WTC11 (cell line): ENCODE results near the gene ROMO1. TPM values are rescaled to one million over a fixed set of nuclear protein-coding genes. Genes with fewer than 3 reads are reported as not detected.

Source experiments
- ATAC-seq: fragments of 200-7000 bp; cut with Tn5 transposase; 2 replicates; pipeline ENCODE4 v1.10.0; 2021; ENCODE audit warnings: mild to moderate bottlenecking, moderate library complexity
- CTCF ChIA-PET: fragments of 300-600 bp; sonication (Branson Sonifier 250); formaldehyde crosslinking; loops from one replicate; lab custom pipeline; 2021; ENCODE audit warnings: antibody characterized with exemption; lab: Charles Lee
- POLR2A ChIA-PET: fragments of 350-600 bp; sonication (Branson Sonifier 250); formaldehyde crosslinking; loops from one replicate; lab custom pipeline; 2021; ENCODE audit warnings: antibody characterized with exemption; lab: Charles Lee
- DNase-seq: peaks from one replicate; pipeline ENCODE4 v3.0.0; 2021; ENCODE audit warnings: low spot score
- H3K27ac Mint-ChIP-seq: 2 replicates; pipeline ENCODE4 v1.8.0; 2021; ENCODE audit warnings: mixed read lengths
- H3K27me3 Mint-ChIP-seq: 2 replicates; pipeline ENCODE4 v1.8.0; 2021; ENCODE audit warnings: low read depth, mild to moderate bottlenecking, moderate library complexity, mixed read lengths
- H3K36me3 Mint-ChIP-seq: 2 replicates; pipeline ENCODE4 v1.8.0; 2021; ENCODE audit warnings: mixed read lengths
- H3K4me1 Mint-ChIP-seq: 2 replicates; pipeline ENCODE4 v1.8.0; 2022; ENCODE audit warnings: mixed read lengths
- H3K4me3 Mint-ChIP-seq: 2 replicates; pipeline ENCODE4 v1.8.0; 2021; ENCODE audit warnings: mild to moderate bottlenecking, moderate library complexity, mixed read lengths
- H3K9me3 Mint-ChIP-seq: 2 replicates; pipeline ENCODE4 v1.8.0; 2021; ENCODE audit warnings: mixed read lengths
- AR ChIP-seq: fragments of 250-450 bp; sonication (Bioruptor Pico); IDR thresholded peaks from 2 replicates; pipeline ENCODE4 v1.9.0; 2021; ENCODE audit warnings: mild to moderate bottlenecking
- ARID4B ChIP-seq: sonication (generic); formaldehyde crosslinking; IDR thresholded peaks from 2 replicates; pipeline ENCODE4 v1.8.0; 2023; ENCODE audit warnings: missing genetic modification reagents, mild to moderate bottlenecking, borderline replicate concordance
- E2F4 ChIP-seq: sonication (generic); formaldehyde crosslinking; IDR thresholded peaks from 2 replicates; pipeline ENCODE4 v1.8.1; 2022; ENCODE audit warnings: low read depth, mild to moderate bottlenecking, moderate library complexity, missing genetic modification reagents, borderline replicate concordance
- ELF4 ChIP-seq: sonication (generic); formaldehyde crosslinking; IDR thresholded peaks from 2 replicates; pipeline ENCODE4 v1.8.1; 2022; ENCODE audit warnings: low read depth, mild to moderate bottlenecking, moderate library complexity, missing genetic modification reagents
- FOXK1 ChIP-seq: sonication (generic); formaldehyde crosslinking; IDR thresholded peaks from 2 replicates; pipeline ENCODE4 v1.8.0; 2022; ENCODE audit warnings: mild to moderate bottlenecking, moderate library complexity, missing genetic modification reagents
- GABPB1 ChIP-seq: sonication (generic); formaldehyde crosslinking; IDR thresholded peaks from 2 replicates; pipeline ENCODE4 v1.8.1; 2023; ENCODE audit warnings: mild to moderate bottlenecking, missing genetic modification reagents
- HMGA2 ChIP-seq: fragments of 250-450 bp; sonication (Bioruptor Pico); IDR thresholded peaks from 2 replicates; pipeline ENCODE4 v1.4.0; 2021; ENCODE audit warnings: mild to moderate bottlenecking, moderate library complexity
- NFE2L1 ChIP-seq: sonication (generic); formaldehyde crosslinking; IDR thresholded peaks from 2 replicates; pipeline ENCODE4 v1.8.1; 2023; ENCODE audit warnings: missing genetic modification reagents
- SMAD3 ChIP-seq: sonication (generic); formaldehyde crosslinking; IDR thresholded peaks from 2 replicates; pipeline ENCODE4 v1.8.0; 2022; ENCODE audit warnings: missing genetic modification reagents, mild to moderate bottlenecking, borderline replicate concordance
- ZNF121 ChIP-seq: sonication (generic); formaldehyde crosslinking; IDR thresholded peaks from 2 replicates; pipeline ENCODE4 v1.8.0; 2023; ENCODE audit warnings: missing genetic modification reagents
- ZNF281 ChIP-seq: sonication (generic); formaldehyde crosslinking; IDR thresholded peaks from 2 replicates; pipeline ENCODE4 v1.8.0; 2023; ENCODE audit warnings: mild to moderate bottlenecking, missing genetic modification reagents
- ZNF416 ChIP-seq: fragments of 250-450 bp; sonication (Bioruptor Pico); IDR thresholded peaks from 2 replicates; pipeline ENCODE4 v1.9.0; 2021; ENCODE audit warnings: mild to moderate bottlenecking, inconsistent platforms
- ZNF425 ChIP-seq: fragments of 250-450 bp; sonication (Bioruptor Pico); conservative IDR thresholded peaks from 2 replicates; pipeline ENCODE4 v1.9.0; 2021; ENCODE audit warnings: mild to moderate bottlenecking
- ZNF532 ChIP-seq: fragments of 250-450 bp; sonication (Bioruptor Pico); IDR thresholded peaks from 2 replicates; pipeline ENCODE4 v1.9.0; 2021; ENCODE audit warnings: mild to moderate bottlenecking, borderline replicate concordance
- ZNF671 ChIP-seq: fragments of 250-450 bp; sonication (Bioruptor Pico); IDR thresholded peaks from 2 replicates; pipeline ENCODE4 v1.8.0; 2021; ENCODE audit warnings: mild to moderate bottlenecking
- ZSCAN18 ChIP-seq: fragments of 250-450 bp; sonication (Bioruptor Pico); IDR thresholded peaks from 2 replicates; pipeline ENCODE4 v2.1.2; 2022; ENCODE audit warnings: mild to moderate bottlenecking, moderate library complexity
- total RNA-seq: library from RNA; stranded (reverse); gene quantifications from 3 replicates; pipeline ENCODE4 v1.2.3, GENCODE V29; 2021

The ROMO1 gene
- total RNA-seq, 1 experiment from 2014 or later: 213 TPM

GRCh38 chr20:35664466-35665206, 34.6 kb upstream of the ROMO1 start, which contains the start of the genes CPNE1 and RBM12:
Gene CPNE1 (minus strand): TSS chr20:35664900. CDS start chr20:35632923, 31,977 bp downstream.
Gene RBM12 (minus strand): TSS chr20:35664900. CDS start chr20:35655322, 9,578 bp downstream.
- Mint-ChIP-seq H3K27ac (peak within 1 kb of the TSS; percentile 100), H3K9me3 (no peaks in the 10 kb centered on the region), H3K4me3 (peak within 1 kb of the TSS; percentile 96), H3K27me3 (no peaks in the 10 kb centered on the region), H3K36me3 (peaks cover 12% of the 10 kb centered on the region), H3K4me1 (peaks cover 41% of the 10 kb centered on the region)
- DNase-seq: peak; percentile 95
- ChIA-PET CTCF (interaction anchor here (0.6 to 1.4 kb wide), 10 partner anchors 12 to 290 kb away, joined by 3 to 12 read pairs (median 4); partner anchors contain the start of genes SCAND1 and SPAG4), POLR2A (interaction anchor here (0.5 to 1.4 kb wide), 7 partner anchors 38 to 123 kb away, joined by 3 to 16 read pairs (median 5); partner anchors contain the start of genes ERGIC3, RBM39 and SPAG4)
- ATAC-seq: peak; percentile 89
- peak; percentile 75 for TF ChIP-seq SMAD3
- no peak for TF ChIP-seq ZSCAN18
- no peak for TF ChIP-seq E2F4 (CRISPR knock-in tag)
- TF ChIP-seq ZNF532 (CRISPR knock-in tag): no peak
- TF ChIP-seq ZNF121 (CRISPR knock-in tag): no peak
- 0 out of 2 replicates have a peak, but pooled peaks have one; percentile 27 for TF ChIP-seq NFE2L1 (CRISPR knock-in tag)
- TF ChIP-seq ZNF416 (CRISPR knock-in tag): peak; percentile 64; the same call in 1 of the 2 replicates
- no peak for TF ChIP-seq HMGA2 (CRISPR knock-in tag)
- peak; percentile 75; the same call in 1 of the 2 replicates for TF ChIP-seq ARID4B (CRISPR knock-in tag)
- TF ChIP-seq FOXK1 (CRISPR knock-in tag): no peak
- TF ChIP-seq AR: peak; percentile 75; the same call in 1 of the 2 replicates
- TF ChIP-seq ZNF425: no peak
- 0 out of 2 replicates have a peak, but pooled peaks have one; percentile 75 for TF ChIP-seq ELF4 (CRISPR knock-in tag)
- TF ChIP-seq GABPB1 (CRISPR knock-in tag): peak; percentile 88
- no peak for TF ChIP-seq ZNF671
- TF ChIP-seq ZNF281 (CRISPR knock-in tag): no peak
